ENCODE data around the gene MAPK7.

MAPK7 gene

GRCh38 chr17:19369107-19369778 lies 9.1 kb upstream of the MAPK7 start:
- TF ChIP-seq CTCF (IDR thresholded peaks at IDR 0.05; ENCODE audit: control insufficient read depth, extremely low read depth, insufficient read depth) = no peak
- DNase-seq (ENCODE audit: low read depth) = no peak
- no peak overlapping the region for H3K4me3 ChIP-seq (ENCODE audit: low read depth, low read length)

- no peak for DNase-seq (ENCODE audit: low read depth)
- no peak for TF ChIP-seq CTCF (IDR thresholded peaks at IDR 0.05; ENCODE audit: control insufficient read depth, extremely low read depth, insufficient read depth)
Measured at GRCh38 chr17:19369846-19370492, 8.3 kb upstream of the MAPK7 start.

GRCh38 chr17:19370493-19370960 lies 7.8 kb upstream of the MAPK7 start:
- no peak for TF ChIP-seq CTCF (IDR thresholded peaks at IDR 0.05; ENCODE audit: control insufficient read depth, extremely low read depth, insufficient read depth)
- no peak overlapping the region for H3K4me3 ChIP-seq (ENCODE audit: low read depth, low read length)
- no peak for DNase-seq (ENCODE audit: low read depth)

More at GRCh38 chr17:19369846-19370492, 8.3 kb upstream of the MAPK7 start:
- no peak overlapping the region for H3K4me3 ChIP-seq (ENCODE audit: low read depth, low read length)

- TF ChIP-seq CTCF (IDR thresholded peaks at IDR 0.05; ENCODE audit: control insufficient read depth, extremely low read depth, insufficient read depth) = no peak
- no peak for DNase-seq (ENCODE audit: low read depth)
- no peak overlapping the region for H3K4me3 ChIP-seq (ENCODE audit: low read depth, low read length)
Measured at GRCh38 chr17:19371259-19372010, 6.9 kb upstream of the MAPK7 start.

GRCh38 chr17:19372011-19372370 lies 6.3 kb upstream of the MAPK7 start:
- H3K4me3 ChIP-seq (ENCODE audit: low read depth, low read length) = no peak overlapping the region
- DNase-seq (ENCODE audit: low read depth) = no peak
- no peak for TF ChIP-seq CTCF (IDR thresholded peaks at IDR 0.05; ENCODE audit: control insufficient read depth, extremely low read depth, insufficient read depth)

- H3K4me3 ChIP-seq (ENCODE audit: low read depth, low read length) = no peak overlapping the region
- no peak for DNase-seq (ENCODE audit: low read depth)
- TF ChIP-seq CTCF (IDR thresholded peaks at IDR 0.05; ENCODE audit: control insufficient read depth, extremely low read depth, insufficient read depth) = no peak
Measured at GRCh38 chr17:19372439-19372838, 5.9 kb upstream of the MAPK7 start.

Data from LNCaP clone FGC (cell line).